NCI-H1092 treated with DMSO at 0.1 percent for 48 hours (cell line): ENCODE results near the gene TLCD2.
A peak's percentile ranks its signal among the peaks of the same experiment; 100 is the strongest.
"Not testable (repeated sequence)": the region's sequence is repeated elsewhere in the genome, so short reads cannot be mapped to it uniquely, and the experiment has no call there.

ENCODE experiments used
- DNase-seq: peaks from one replicate; lab custom pipeline; 2025; lab: John Stamatoyannopoulos, UW

The TLCD2 gene

GRCh38 chr17:1716076-1716911 lies 6.1 kb upstream of the TLCD2 start:
- peak; percentile 96 for DNase-seq

- DNase-seq: no peak
Measured at GRCh38 chr17:1715803-1716075, 5.6 kb upstream of the TLCD2 start.

- no peak for DNase-seq
Measured at GRCh38 chr17:1714980-1715802, 5.0 kb upstream of the TLCD2 start.

- no peak for DNase-seq
Measured at GRCh38 chr17:1714427-1714979, 4.3 kb upstream of the TLCD2 start.

- DNase-seq: peak; percentile 23
Measured at GRCh38 chr17:1713878-1714426, 3.8 kb upstream of the TLCD2 start.

- no peak for DNase-seq
Measured at GRCh38 chr17:1713160-1713877, 3.1 kb upstream of the TLCD2 start.

GRCh38 chr17:1712271-1712670 lies 2.1 kb upstream of the TLCD2 start:
- no peak for DNase-seq

GRCh38 chr17:1711804-1712203 lies 1.6 kb upstream of the TLCD2 start:
- DNase-seq: no peak

GRCh38 chr17:1710807-1711553 lies 803 bp upstream of the TLCD2 start:
- no peak for DNase-seq

GRCh38 chr17:1709403-1709951 lies 700 bp downstream of the TLCD2 start:
- no peak for DNase-seq

GRCh38 chr17:1708791-1709346 lies 1.3 kb downstream of the TLCD2 start:
- DNase-seq: not testable (repeated sequence)

- DNase-seq: no peak
Measured at GRCh38 chr17:1707107-1707506, 3.1 kb downstream of the TLCD2 start.

GRCh38 chr17:1705004-1705403 lies 5.2 kb downstream of the TLCD2 start:
- DNase-seq: no peak

- no peak for DNase-seq
Measured at GRCh38 chr17:1703063-1703462, 7.1 kb downstream of the TLCD2 start.

GRCh38 chr17:1699891-1700290 lies 10.3 kb downstream of the TLCD2 start:
- not testable (repeated sequence) for DNase-seq

GRCh38 chr17:1697681-1698080 lies 12.5 kb downstream of the TLCD2 start:
- no peak for DNase-seq

- DNase-seq: no peak
Measured at GRCh38 chr17:1695365-1695764, 14.8 kb downstream of the TLCD2 start.

- no peak for DNase-seq
Measured at GRCh38 chr17:1693339-1693738, 16.8 kb downstream of the TLCD2 start.

GRCh38 chr17:1690544-1691221 lies 19.5 kb downstream of the TLCD2 start:
- no peak for DNase-seq

- not testable (repeated sequence) for DNase-seq
Measured at GRCh38 chr17:1688405-1688804, 21.8 kb downstream of the TLCD2 start.
